ENCODE data around the gene EFCAB13. TPM values are rescaled to one million over a fixed set of nuclear protein-coding genes. Genes with fewer than 3 reads are reported as not detected.
A peak's percentile ranks its signal among the peaks of the same experiment; 100 is the strongest.

The EFCAB13 gene
- total and polyA plus RNA-seq, 2 of the 4 experiments (the other 2 are of a cell fraction) = 0.77 to 1.4 TPM

DNA sequence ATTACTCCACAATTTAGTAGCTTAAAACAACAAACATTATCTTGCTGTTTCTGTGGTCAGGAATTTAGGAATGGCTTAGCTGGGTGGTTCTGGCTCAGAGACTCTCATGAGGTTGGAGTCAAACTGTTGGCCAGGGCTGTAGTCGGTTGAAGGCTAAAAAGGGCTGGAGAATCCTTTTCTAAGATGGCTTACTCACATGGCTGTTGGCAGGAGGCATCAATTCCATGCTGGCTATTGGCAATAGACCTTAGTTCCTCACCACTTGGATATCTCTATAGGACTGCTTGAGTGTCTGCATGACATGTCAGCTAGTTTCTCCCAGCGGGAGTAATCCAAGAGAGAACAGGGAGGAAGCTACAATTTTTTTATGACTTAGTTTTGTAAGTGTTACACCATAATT, 6.6 kb upstream of the EFCAB13 start:
- 0 out of 4 replicates have a peak overlapping the region, but pooled peaks of 1 of the 2 experiments have one; percentile 27 for H4K8ac ChIP-seq (ENCODE audit: low read depth in 2 of 2, low read length in 2 of 2)
- no peaks in the 10 kb centered on the region for H4K20me1 ChIP-seq (ENCODE audit: insufficient read depth, low read length)
- 0 out of 2 replicates have a peak overlapping the region, but pooled peaks have one; percentile 20 for H3K14ac ChIP-seq (replicated peaks; ENCODE audit: low read depth, low read length)
- peaks cover 2% of the 10 kb centered on the region; the same call in 1 of the 2 replicates for H3K9me1 ChIP-seq (ENCODE audit: insufficient read depth, low read length)
- H3K9ac ChIP-seq (ENCODE audit: low read depth, low read length) = no peak overlapping the region
- no peak overlapping the region for H3K56ac ChIP-seq (ENCODE audit: extremely low read depth, insufficient read depth, low read length)
- peak overlapping the region; percentile 3; the same call in 1 of the 2 replicates for H4K91ac ChIP-seq (ENCODE audit: insufficient read depth, low read depth, low read length)
- DNase-seq (peak; percentile 47), ATAC-seq (ENCODE audit: low read depth) (no peak)
- H3K27me3 ChIP-seq (ENCODE audit: control insufficient read depth, insufficient read depth, low read length) = no peaks in the 10 kb centered on the region
- H2AFZ ChIP-seq (replicated peaks; ENCODE audit: low read length, poor library complexity) = no peak overlapping the region
- H2AK5ac ChIP-seq (ENCODE audit: low read depth, low read length) = peak overlapping the region; percentile 31; the same call in 1 of the 2 replicates
- dilution Hi-C loops (cut with HindIII; ENCODE audit: low sequenced_read_pairs, unreplicated experiment) = no loop called here
- in situ Hi-C loops (cut with MboI; ENCODE audit: low sequenced_read_pairs) = no loop called here
- H3K27ac ChIP-seq (ENCODE audit: insufficient read depth, low read length) = no peak overlapping the region
- peak overlapping the region; percentile 23; the same call in 1 of the 2 replicates for H2BK120ac ChIP-seq (ENCODE audit: low read depth, low read length)
- peak overlapping the region; percentile 42; the same call in 1 of the 2 replicates for H4K5ac ChIP-seq (ENCODE audit: low read depth, low read length)
- H2BK20ac ChIP-seq (ENCODE audit: low read depth, low read length) = no peak overlapping the region
- intact Hi-C loops (cut with micrococcal nuclease) = loop anchor here (5.0 kb wide), 1 partner anchor 130 kb away; the partner anchor contains the start of gene CDC27
- TF ChIP-seq, protein P1, sequence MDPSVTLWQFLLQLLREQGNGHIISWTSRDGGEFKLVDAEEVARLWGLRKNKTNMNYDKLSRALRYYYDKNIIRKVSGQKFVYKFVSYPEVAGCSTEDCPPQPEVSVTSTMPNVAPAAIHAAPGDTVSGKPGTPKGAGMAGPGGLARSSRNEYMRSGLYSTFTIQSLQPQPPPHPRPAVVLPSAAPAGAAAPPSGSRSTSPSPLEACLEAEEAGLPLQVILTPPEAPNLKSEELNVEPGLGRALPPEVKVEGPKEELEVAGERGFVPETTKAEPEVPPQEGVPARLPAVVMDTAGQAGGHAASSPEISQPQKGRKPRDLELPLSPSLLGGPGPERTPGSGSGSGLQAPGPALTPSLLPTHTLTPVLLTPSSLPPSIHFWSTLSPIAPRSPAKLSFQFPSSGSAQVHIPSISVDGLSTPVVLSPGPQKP (IDR thresholded peaks at IDR 0.05; ENCODE audit: borderline replicate concordance, low read depth, low read length) = no peak
- TF ChIP-seq POLR2A (IDR thresholded peaks at IDR 0.05; ENCODE audit: low read depth, low read length) (no peak), MXI1 (IDR thresholded peaks at IDR 0.05; ENCODE audit: borderline replicate concordance, low read depth, low read length) (no peak), FOS (IDR thresholded peaks at IDR 0.05; ENCODE audit: low read depth, low read length) (no peak), RFX5 (IDR thresholded peaks at IDR 0.05; ENCODE audit: low read depth, low read length) (no peak), RAD21 (IDR thresholded peaks at IDR 0.05; ENCODE audit: low read length) (no peak), RCOR1 (IDR thresholded peaks at IDR 0.05; ENCODE audit: insufficient replicate concordance, low read length) (no peak), MAFK (IDR thresholded peaks at IDR 0.05; ENCODE audit: low read depth, low read length) (no peak), SMC3 (IDR thresholded peaks at IDR 0.05; ENCODE audit: low read depth, low read length) (no peak), CHD1 (IDR thresholded peaks at IDR 0.05; ENCODE audit: low read depth, low read length) (no peak), NFE2L2 (IDR thresholded peaks at IDR 0.05; ENCODE audit: low read depth, low read length) (no peak), CEBPB (IDR thresholded peaks at IDR 0.05; ENCODE audit: low read depth, low read length) (no peak), MAZ (IDR thresholded peaks at IDR 0.05; ENCODE audit: borderline replicate concordance, low read depth, low read length) (no peak), BHLHE40 (IDR thresholded peaks at IDR 0.05; ENCODE audit: low read depth, low read length) (no peak)
- TF ChIP-seq, protein P2, sequence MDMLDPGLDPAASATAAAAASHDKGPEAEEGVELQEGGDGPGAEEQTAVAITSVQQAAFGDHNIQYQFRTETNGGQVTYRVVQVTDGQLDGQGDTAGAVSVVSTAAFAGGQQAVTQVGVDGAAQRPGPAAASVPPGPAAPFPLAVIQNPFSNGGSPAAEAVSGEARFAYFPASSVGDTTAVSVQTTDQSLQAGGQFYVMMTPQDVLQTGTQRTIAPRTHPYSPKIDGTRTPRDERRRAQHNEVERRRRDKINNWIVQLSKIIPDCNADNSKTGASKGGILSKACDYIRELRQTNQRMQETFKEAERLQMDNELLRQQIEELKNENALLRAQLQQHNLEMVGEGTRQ (IDR thresholded peaks at IDR 0.05; ENCODE audit: low read depth, low read length) = no peak
- TF ChIP-seq, protein P3, sequence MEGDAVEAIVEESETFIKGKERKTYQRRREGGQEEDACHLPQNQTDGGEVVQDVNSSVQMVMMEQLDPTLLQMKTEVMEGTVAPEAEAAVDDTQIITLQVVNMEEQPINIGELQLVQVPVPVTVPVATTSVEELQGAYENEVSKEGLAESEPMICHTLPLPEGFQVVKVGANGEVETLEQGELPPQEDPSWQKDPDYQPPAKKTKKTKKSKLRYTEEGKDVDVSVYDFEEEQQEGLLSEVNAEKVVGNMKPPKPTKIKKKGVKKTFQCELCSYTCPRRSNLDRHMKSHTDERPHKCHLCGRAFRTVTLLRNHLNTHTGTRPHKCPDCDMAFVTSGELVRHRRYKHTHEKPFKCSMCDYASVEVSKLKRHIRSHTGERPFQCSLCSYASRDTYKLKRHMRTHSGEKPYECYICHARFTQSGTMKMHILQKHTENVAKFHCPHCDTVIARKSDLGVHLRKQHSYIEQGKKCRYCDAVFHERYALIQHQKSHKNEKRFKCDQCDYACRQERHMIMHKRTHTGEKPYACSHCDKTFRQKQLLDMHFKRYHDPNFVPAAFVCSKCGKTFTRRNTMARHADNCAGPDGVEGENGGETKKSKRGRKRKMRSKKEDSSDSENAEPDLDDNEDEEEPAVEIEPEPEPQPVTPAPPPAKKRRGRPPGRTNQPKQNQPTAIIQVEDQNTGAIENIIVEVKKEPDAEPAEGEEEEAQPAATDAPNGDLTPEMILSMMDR (conservative IDR thresholded peaks at IDR 0.05; ENCODE audit: low read depth, low read length) = no peak
- no TSS peak for BruUV-seq (replicated peaks)
- H3K4ac ChIP-seq (ENCODE audit: low read depth, low read length) = peak overlapping the region; percentile 18
- H3K4me2 ChIP-seq (ENCODE audit: low read depth, low read length) = no peak overlapping the region
- CTCF ChIA-PET = interaction anchor here (3.5 kb wide), 1 partner anchor 87 kb away, joined by 30 read pairs; no protein-coding TSS in a partner anchor
- H2BK5ac ChIP-seq (ENCODE audit: low read depth, low read length, poor library complexity, severe bottlenecking) = no peak overlapping the region
- no peak overlapping the region; the same call in 1 of the 2 replicates for H3K23ac ChIP-seq (ENCODE audit: low read depth, low read length)
- no peaks in the 10 kb centered on the region for H3K9me3 ChIP-seq (ENCODE audit: control insufficient read depth, insufficient read depth, low read length)
- POLR2A ChIA-PET (ENCODE audit: unreplicated experiment) = no interaction called here
- no peaks in the 10 kb centered on the region for H3K36me3 ChIP-seq (ENCODE audit: control insufficient read depth, insufficient read depth, low read length)
- 83% methylated on average over 1 of the region's 2 CpGs; no CpG with 5 or more reads in 1 of the 2 experiments for WGBS, 2 experiments (ENCODE audit: extremely low coverage in 2 of 2, insufficient read length in 1 of 2)
- no peak overlapping the region for H3K4me3 ChIP-seq (ENCODE audit: insufficient read depth, low read depth, low read length)
- peaks cover 13% of the 10 kb centered on the region for H3K4me1 ChIP-seq (ENCODE audit: control insufficient read depth, insufficient read depth, low read length)
- H3K18ac ChIP-seq (ENCODE audit: low read depth, low read length) = peak overlapping the region; percentile 45
- H2AK9ac ChIP-seq (replicated peaks; ENCODE audit: low read depth, low read length, poor library complexity) = no peak overlapping the region
- H3K79me1 ChIP-seq (ENCODE audit: low read depth in 1 of 2, low read length in 2 of 2) = peaks cover 0 to 6% of the 10 kb centered on the region in 2 experiments; a peak in 1 of 4 replicates
- peak overlapping the region; percentile 10; the same call in 2 of the 3 replicates for H2BK15ac ChIP-seq (ENCODE audit: low read depth, low read length)

Data from IMR-90 (cell line).